NCI-H1436 treated with DMSO at 0.1 percent for 48 hours (cell line): ENCODE measurements around the gene WDR49.
"Not testable (repeated sequence)": the region's sequence is repeated elsewhere in the genome, so short reads cannot be mapped to it uniquely, and the experiment has no call there.

Experiments
- DNase-seq: peaks from one replicate; lab custom pipeline; 2025; lab: John Stamatoyannopoulos, UW

The WDR49 gene

GRCh38 chr3:167614196-167614595 is 39.5 kb downstream of the WDR49 start:
- not testable (repeated sequence) for DNase-seq

- no peak for DNase-seq
Measured at GRCh38 chr3:167611718-167612117, 42.0 kb downstream of the WDR49 start.

GRCh38 chr3:167609156-167609555 is 44.6 kb downstream of the WDR49 start:
- DNase-seq: no peak

GRCh38 chr3:167606836-167607235 is 46.9 kb downstream of the WDR49 start:
- no peak for DNase-seq

- no peak for DNase-seq
Measured at GRCh38 chr3:167605871-167606270, 47.9 kb downstream of the WDR49 start.

- no peak for DNase-seq
Measured at GRCh38 chr3:167602041-167602440, 51.7 kb downstream of the WDR49 start.

- DNase-seq: no peak
Measured at GRCh38 chr3:167587651-167588050, 66.1 kb downstream of the WDR49 start.

GRCh38 chr3:167575000-167575600 is 78.6 kb downstream of the WDR49 start:
- DNase-seq: no peak

GRCh38 chr3:167572991-167573390 is 80.8 kb downstream of the WDR49 start:
- DNase-seq: no peak

- no peak for DNase-seq
Measured at GRCh38 chr3:167568634-167569033, 85.1 kb downstream of the WDR49 start.

GRCh38 chr3:167565489-167565888 is 88.3 kb downstream of the WDR49 start:
- no peak for DNase-seq

- DNase-seq: no peak
Measured at GRCh38 chr3:167564612-167565011, 89.1 kb downstream of the WDR49 start.

GRCh38 chr3:167559924-167560323 is 93.8 kb downstream of the WDR49 start:
- no peak for DNase-seq

- DNase-seq: no peak
Measured at GRCh38 chr3:167554898-167555297, 98.8 kb downstream of the WDR49 start.

GRCh38 chr3:167538081-167538480 is 115.7 kb downstream of the WDR49 start:
- DNase-seq: no peak

- no peak for DNase-seq
Measured at GRCh38 chr3:167521006-167521355, 132.8 kb downstream of the WDR49 start.

- DNase-seq: no peak
Measured at GRCh38 chr3:167520266-167521005, 133.3 kb downstream of the WDR49 start.

GRCh38 chr3:167507954-167508353 is 145.8 kb downstream of the WDR49 start:
- no peak for DNase-seq

GRCh38 chr3:167502401-167502800 is 151.3 kb downstream of the WDR49 start:
- DNase-seq: no peak

- no peak for DNase-seq
Measured at GRCh38 chr3:167501941-167502340, 151.8 kb downstream of the WDR49 start.

- DNase-seq: no peak
Measured at GRCh38 chr3:167497903-167498302, 155.8 kb downstream of the WDR49 start.

- DNase-seq: no peak
Measured at GRCh38 chr3:167493244-167493643, 160.5 kb downstream of the WDR49 start.

- DNase-seq: no peak
Measured at GRCh38 chr3:167491621-167492020, 162.1 kb downstream of the WDR49 start.

- no peak for DNase-seq
Measured at GRCh38 chr3:167489571-167489970, 164.2 kb downstream of the WDR49 start.
